Endothelial cell of umbilical vein (primary cell): Measurements from ENCODE around the gene RBPJ.

Source experiments
- CTCF ChIP-seq, 2 donors: IDR thresholded peaks; 1 replicate in 1 of 2; 2 replicates in 1 of 2; pipeline ENCODE4 v1.5.1; 2011; ENCODE audit warnings: low read length in 2 of 2, mild to moderate bottlenecking in 2 of 2, moderate library complexity in 2 of 2, control low read depth in 1 of 2, inconsistent platforms in 1 of 2, low read depth in 1 of 2; ENCODE audit not compliant: insufficient read depth in 1 of 2; ENCODE audit errors: extremely low read depth in 1 of 2
- EZH2 ChIP-seq: IDR thresholded peaks from 2 replicates; pipeline ENCODE4 v1.6.1; 2012; ENCODE audit warnings: borderline replicate concordance, low read depth, mild to moderate bottlenecking, moderate library complexity, low read length, inconsistent platforms; ENCODE audit not compliant: severe bottlenecking
- FOS ChIP-seq: IDR thresholded peaks from 2 replicates; pipeline ENCODE4 v1.6.1; 2011; ENCODE audit warnings: mild to moderate bottlenecking, low read length, moderate library complexity, borderline replicate concordance; ENCODE audit not compliant: insufficient read depth
- GATA2 ChIP-seq: IDR thresholded peaks from 2 replicates; pipeline ENCODE4 v1.7.0; 2011; ENCODE audit warnings: low read depth, mild to moderate bottlenecking, moderate library complexity, mixed read lengths, low read length; ENCODE audit not compliant: insufficient read length, insufficient read depth
- JUN ChIP-seq: IDR thresholded peaks from 2 replicates; pipeline ENCODE4 v1.6.1; 2011; ENCODE audit warnings: borderline replicate concordance, low read depth; ENCODE audit not compliant: insufficient read length, insufficient read depth
- MAX ChIP-seq: IDR thresholded peaks from 2 replicates; pipeline ENCODE4 v1.6.1; 2011; ENCODE audit not compliant: insufficient read depth, insufficient read length
- MYC ChIP-seq: IDR thresholded peaks from one replicate; pipeline ENCODE4 v1.6.1; 2011; ENCODE audit warnings: mild to moderate bottlenecking, low read depth, low read length
- POLR2A ChIP-seq: IDR thresholded peaks from 2 replicates; pipeline ENCODE4 v1.6.1; 2012; ENCODE audit warnings: low read depth, mild to moderate bottlenecking, control low read depth, low read length
- POLR2AphosphoS5 ChIP-seq: IDR thresholded peaks from 2 replicates; pipeline ENCODE4 v1.6.1; 2012; ENCODE audit warnings: low read depth, mild to moderate bottlenecking, control low read depth, low read length, moderate library complexity; ENCODE audit not compliant: insufficient read depth

DNA sequence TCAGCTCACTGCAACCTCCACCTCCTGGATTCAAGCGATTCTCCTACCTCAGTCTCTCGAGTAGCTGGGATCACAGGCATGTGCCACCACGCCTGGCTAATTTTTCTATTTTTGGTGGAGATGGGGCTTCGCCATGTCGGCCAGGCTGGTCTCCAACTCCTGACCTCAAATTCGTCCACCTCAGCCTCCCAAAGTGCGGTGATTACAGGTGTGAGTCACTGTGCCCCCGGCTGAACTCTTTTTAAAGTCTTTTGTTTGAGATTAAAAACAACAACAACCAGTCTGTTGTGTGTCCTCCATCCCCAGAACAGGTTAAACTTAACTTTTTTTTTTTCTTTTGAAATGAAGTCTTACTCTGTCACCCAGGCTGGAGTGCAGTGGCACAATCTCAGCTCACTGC is 36.3 kb upstream of the RBPJ start:
- TF ChIP-seq EZH2 (no peak), CTCF (IDR thresholded peaks at IDR 0.05; ENCODE audit: extremely low read depth in 1 of 2, insufficient read depth in 1 of 2, low read depth in 1 of 2, low read length in 2 of 2) (no peak), MYC (no peak), FOS (no peak), POLR2A (no peak), JUN (no peak), POLR2AphosphoS5 (no peak), MAX (no peak), GATA2 (no peak)
